ENCODE data around the gene CASZ1. TPM values are rescaled to one million over a fixed set of nuclear protein-coding genes. Genes with fewer than 3 reads are reported as not detected.

CASZ1 gene
- polyA plus RNA-seq, 4 donors: 13.5 to 23.0 (median 14.5) TPM

- DNase-seq (no peak), FAIRE-seq (no peak)
- WGBS, 3 donors: 85 to 87% (median 86%) methylated on average over 16 of the region's 16 CpGs
- peaks cover 0 to 28% (median 2%) of the 10 kb centered on the region in 3 donors for H3K36me3 ChIP-seq (ENCODE audit: control insufficient read depth in 3 of 3, insufficient read depth in 2 of 3, low read depth in 1 of 3, low read length in 3 of 3)
- peaks cover 0 to 27% (median 8%) of the 10 kb centered on the region in 3 donors for H3K4me1 ChIP-seq (ENCODE audit: control insufficient read depth in 3 of 3, insufficient read depth in 2 of 3, low read depth in 1 of 3, low read length in 2 of 3)
- H3K9me3 ChIP-seq (ENCODE audit: control insufficient read depth in 2 of 2, insufficient read depth in 1 of 2, low read depth in 1 of 2, low read length in 1 of 2): no peaks in the 10 kb centered on the region
- H3K27ac ChIP-seq (ENCODE audit: low read depth in 1 of 3, low read length in 2 of 3): no peak overlapping the region
- H3K27me3 ChIP-seq (ENCODE audit: control insufficient read depth in 3 of 3, insufficient read depth in 3 of 3, low read length in 3 of 3): no peaks in the 10 kb centered on the region
- no peak overlapping the region for H3K4me3 ChIP-seq (ENCODE audit: low read depth in 1 of 3, low read length in 3 of 3)
Observed at GRCh38 chr1:10722803-10723202, 73.6 kb downstream of the CASZ1 start.

GRCh38 chr1:10721381-10722321 is 74.8 kb downstream of the CASZ1 start:
- FAIRE-seq (no peak), DNase-seq (no peak)
- Histone ChIP-seq H3K4me1 (ENCODE audit: control insufficient read depth in 3 of 3, insufficient read depth in 2 of 3, low read depth in 1 of 3, low read length in 2 of 3) (peaks cover 0 to 38% (median 10%) of the 10 kb centered on the region in 3 donors), H3K27me3 (ENCODE audit: control insufficient read depth in 3 of 3, insufficient read depth in 3 of 3, low read length in 3 of 3) (no peaks in the 10 kb centered on the region), H3K4me3 (ENCODE audit: low read depth in 1 of 3, low read length in 3 of 3) (no peak overlapping the region), H3K27ac (ENCODE audit: low read depth in 1 of 3, low read length in 2 of 3) (no peak overlapping the region), H3K9me3 (ENCODE audit: control insufficient read depth in 2 of 2, insufficient read depth in 1 of 2, low read depth in 1 of 2, low read length in 1 of 2) (no peaks in the 10 kb centered on the region), H3K36me3 (ENCODE audit: control insufficient read depth in 3 of 3, insufficient read depth in 2 of 3, low read depth in 1 of 3, low read length in 3 of 3) (peaks cover 0 to 20% (median 2%) of the 10 kb centered on the region in 3 donors)
- 62 to 68% (median 66%) methylated on average over 25 to 26 of the region's 26 CpGs for WGBS, 3 donors

GRCh38 chr1:10720635-10721034 is 75.8 kb downstream of the CASZ1 start:
- H3K36me3 ChIP-seq (ENCODE audit: control insufficient read depth in 3 of 3, insufficient read depth in 2 of 3, low read depth in 1 of 3, low read length in 3 of 3): peaks cover 0 to 14% (median 2%) of the 10 kb centered on the region in 3 donors
- no peaks in the 10 kb centered on the region for H3K27me3 ChIP-seq (ENCODE audit: control insufficient read depth in 3 of 3, insufficient read depth in 3 of 3, low read length in 3 of 3)
- FAIRE-seq (no peak), DNase-seq (no peak)
- no peak overlapping the region for H3K27ac ChIP-seq (ENCODE audit: low read depth in 1 of 3, low read length in 2 of 3)
- WGBS, 3 donors: 73 to 86% (median 83%) methylated on average over 7 to 12 of the region's 12 CpGs
- H3K9me3 ChIP-seq (ENCODE audit: control insufficient read depth in 2 of 2, insufficient read depth in 1 of 2, low read depth in 1 of 2, low read length in 1 of 2): no peaks in the 10 kb centered on the region
- no peak overlapping the region for H3K4me3 ChIP-seq (ENCODE audit: low read depth in 1 of 3, low read length in 3 of 3)
- peaks cover 0 to 43% (median 9%) of the 10 kb centered on the region in 3 donors for H3K4me1 ChIP-seq (ENCODE audit: control insufficient read depth in 3 of 3, insufficient read depth in 2 of 3, low read depth in 1 of 3, low read length in 2 of 3)

DNA sequence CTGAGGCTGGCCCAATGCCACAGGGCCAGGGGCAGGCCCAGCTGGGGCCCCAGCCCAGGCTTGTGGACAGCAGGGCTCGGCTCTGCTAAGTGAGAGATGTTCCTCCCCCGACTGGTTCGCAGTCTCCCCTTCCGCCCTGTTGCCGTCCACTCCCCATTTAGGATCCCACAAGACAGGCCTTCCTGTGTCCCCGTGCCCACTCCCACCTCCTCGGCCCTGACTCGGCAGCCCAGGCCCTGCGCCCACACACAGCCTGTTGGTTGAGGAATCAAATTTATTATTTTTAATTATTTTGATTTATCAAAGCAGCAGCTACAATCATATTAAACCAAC is 78.4 kb downstream of the CASZ1 start:
- H3K36me3 ChIP-seq (ENCODE audit: control insufficient read depth in 3 of 3, insufficient read depth in 2 of 3, low read depth in 1 of 3, low read length in 3 of 3): peaks cover 0 to 17% (median 1%) of the 10 kb centered on the region in 3 donors
- no peaks in the 10 kb centered on the region for H3K9me3 ChIP-seq (ENCODE audit: control insufficient read depth in 2 of 2, insufficient read depth in 1 of 2, low read depth in 1 of 2, low read length in 1 of 2)
- H3K4me3 ChIP-seq (ENCODE audit: low read depth in 1 of 3, low read length in 3 of 3): no peak overlapping the region
- peaks cover 0 to 38% (median 2%) of the 10 kb centered on the region in 3 donors for H3K4me1 ChIP-seq (ENCODE audit: control insufficient read depth in 3 of 3, insufficient read depth in 2 of 3, low read depth in 1 of 3, low read length in 2 of 3)
- DNase-seq (no peak), FAIRE-seq (no peak)
- H3K27me3 ChIP-seq (ENCODE audit: control insufficient read depth in 3 of 3, insufficient read depth in 3 of 3, low read length in 3 of 3): no peaks in the 10 kb centered on the region
- no peak overlapping the region for H3K27ac ChIP-seq (ENCODE audit: low read depth in 1 of 3, low read length in 2 of 3)
- WGBS, 3 donors: 84 to 86% (median 85%) methylated on average over 9 of the region's 9 CpGs

GRCh38 chr1:10717296-10718082 is 79.0 kb downstream of the CASZ1 start:
- H3K4me3 ChIP-seq (ENCODE audit: low read depth in 1 of 3, low read length in 3 of 3): peak overlapping the region in 1 of 3 donors; percentile 13
- H3K9me3 ChIP-seq (ENCODE audit: control insufficient read depth in 2 of 2, insufficient read depth in 1 of 2, low read depth in 1 of 2, low read length in 1 of 2): no peaks in the 10 kb centered on the region
- no peak overlapping the region for H3K27ac ChIP-seq (ENCODE audit: low read depth in 1 of 3, low read length in 2 of 3)
- peaks cover 0 to 38% (median 2%) of the 10 kb centered on the region in 3 donors for H3K4me1 ChIP-seq (ENCODE audit: control insufficient read depth in 3 of 3, insufficient read depth in 2 of 3, low read depth in 1 of 3, low read length in 2 of 3)
- DNase-seq: no peak
- 17 to 49% (median 38%) methylated on average over 22 of the region's 22 CpGs for WGBS, 3 donors
- no peak for FAIRE-seq
- no peaks in the 10 kb centered on the region for H3K27me3 ChIP-seq (ENCODE audit: control insufficient read depth in 3 of 3, insufficient read depth in 3 of 3, low read length in 3 of 3)
- H3K36me3 ChIP-seq (ENCODE audit: control insufficient read depth in 3 of 3, insufficient read depth in 2 of 3, low read depth in 1 of 3, low read length in 3 of 3): peaks cover 0 to 16% (median 0%) of the 10 kb centered on the region in 3 donors

DNA sequence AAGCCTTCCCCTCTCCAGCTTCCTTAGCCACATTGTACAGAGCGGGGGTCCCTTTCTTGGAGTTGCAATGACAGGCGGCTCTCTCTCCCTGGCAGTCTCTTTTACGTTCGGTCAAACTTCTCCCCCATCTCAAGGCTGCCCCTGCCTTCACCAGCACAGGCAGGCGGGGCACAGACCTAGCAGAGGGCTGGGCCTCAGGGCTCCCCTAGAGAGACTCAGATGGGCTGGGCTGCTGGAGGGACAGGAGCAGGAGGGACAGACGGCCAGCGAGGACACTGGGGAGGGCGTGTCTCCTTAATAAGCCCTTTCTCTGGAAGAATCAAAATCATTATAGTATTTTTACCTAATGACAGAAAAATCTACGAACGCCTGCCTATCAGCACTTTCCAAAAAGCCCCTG is 79.6 kb downstream of the CASZ1 start:
- peaks cover 0 to 13% (median 0%) of the 10 kb centered on the region in 3 donors for H3K36me3 ChIP-seq (ENCODE audit: control insufficient read depth in 3 of 3, insufficient read depth in 2 of 3, low read depth in 1 of 3, low read length in 3 of 3)
- FAIRE-seq: no peak
- H3K27ac ChIP-seq (ENCODE audit: low read depth in 1 of 3, low read length in 2 of 3): no peak overlapping the region
- no peak overlapping the region for H3K4me3 ChIP-seq (ENCODE audit: low read depth in 1 of 3, low read length in 3 of 3)
- DNase-seq: peak in 1 of 2 donors; percentile 33
- H3K4me1 ChIP-seq (ENCODE audit: control insufficient read depth in 3 of 3, insufficient read depth in 2 of 3, low read depth in 1 of 3, low read length in 2 of 3): peaks cover 0 to 36% (median 2%) of the 10 kb centered on the region in 3 donors
- 45 to 57% (median 48%) methylated on average over 10 of the region's 10 CpGs for WGBS, 3 donors
- H3K9me3 ChIP-seq (ENCODE audit: control insufficient read depth in 2 of 2, insufficient read depth in 1 of 2, low read depth in 1 of 2, low read length in 1 of 2): no peaks in the 10 kb centered on the region
- H3K27me3 ChIP-seq (ENCODE audit: control insufficient read depth in 3 of 3, insufficient read depth in 3 of 3, low read length in 3 of 3): no peaks in the 10 kb centered on the region

- H3K9me3 ChIP-seq (ENCODE audit: control insufficient read depth in 2 of 2, insufficient read depth in 1 of 2, low read depth in 1 of 2, low read length in 1 of 2): no peaks in the 10 kb centered on the region
- no peak for DNase-seq
- H3K27ac ChIP-seq (ENCODE audit: low read depth in 1 of 3, low read length in 2 of 3): no peak overlapping the region
- FAIRE-seq: no peak
- H3K27me3 ChIP-seq (ENCODE audit: control insufficient read depth in 3 of 3, insufficient read depth in 3 of 3, low read length in 3 of 3): no peaks in the 10 kb centered on the region
- H3K4me3 ChIP-seq (ENCODE audit: low read depth in 1 of 3, low read length in 3 of 3): no peak overlapping the region
- WGBS, 3 donors: 75 to 80% (median 79%) methylated on average over 22 of the region's 22 CpGs
- peaks cover 0 to 4% (median 0%) of the 10 kb centered on the region in 3 donors for H3K36me3 ChIP-seq (ENCODE audit: control insufficient read depth in 3 of 3, insufficient read depth in 2 of 3, low read depth in 1 of 3, low read length in 3 of 3)
- H3K4me1 ChIP-seq (ENCODE audit: control insufficient read depth in 3 of 3, insufficient read depth in 2 of 3, low read depth in 1 of 3, low read length in 2 of 3): peaks cover 0 to 29% (median 2%) of the 10 kb centered on the region in 3 donors
Observed at GRCh38 chr1:10714337-10715114, 81.9 kb downstream of the CASZ1 start.

DNA sequence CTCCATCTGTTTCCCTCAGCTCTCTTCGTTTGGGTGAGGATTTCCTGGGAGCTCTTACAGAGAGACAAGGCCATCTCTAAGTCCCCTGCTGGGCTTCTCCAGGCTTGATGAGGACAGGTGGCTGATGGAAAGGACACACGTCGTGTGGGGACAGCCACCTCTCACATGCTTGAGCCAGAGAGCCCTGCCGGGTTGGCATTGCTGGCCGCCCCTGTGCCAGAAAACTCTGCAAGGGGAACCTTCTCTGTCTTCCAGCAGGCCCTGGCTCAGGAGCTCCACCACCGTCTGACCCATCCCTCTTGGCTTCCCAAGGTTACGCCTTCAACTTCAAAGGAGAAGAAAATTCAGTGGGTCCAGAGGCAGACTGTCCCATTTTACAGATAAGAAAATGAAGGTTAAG is 82.8 kb downstream of the CASZ1 start:
- no peak for FAIRE-seq
- H3K4me3 ChIP-seq (ENCODE audit: low read depth in 1 of 3, low read length in 3 of 3): no peak overlapping the region
- peaks cover 0 to 2% (median 0%) of the 10 kb centered on the region in 3 donors for H3K27me3 ChIP-seq (ENCODE audit: control insufficient read depth in 3 of 3, insufficient read depth in 3 of 3, low read length in 3 of 3)
- H3K4me1 ChIP-seq (ENCODE audit: control insufficient read depth in 3 of 3, insufficient read depth in 2 of 3, low read depth in 1 of 3, low read length in 2 of 3): peaks cover 0 to 29% (median 2%) of the 10 kb centered on the region in 3 donors
- H3K36me3 ChIP-seq (ENCODE audit: control insufficient read depth in 3 of 3, insufficient read depth in 2 of 3, low read depth in 1 of 3, low read length in 3 of 3): peaks cover 0 to 4% (median 0%) of the 10 kb centered on the region in 3 donors
- 85 to 86% (median 86%) methylated on average over 7 of the region's 7 CpGs for WGBS, 3 donors
- no peaks in the 10 kb centered on the region for H3K9me3 ChIP-seq (ENCODE audit: control insufficient read depth in 2 of 2, insufficient read depth in 1 of 2, low read depth in 1 of 2, low read length in 1 of 2)
- DNase-seq: no peak
- H3K27ac ChIP-seq (ENCODE audit: low read depth in 1 of 3, low read length in 2 of 3): no peak overlapping the region
